Fibroblast of lung (primary cell): ENCODE results near the gene EHMT1.

Source experiments
- CTCF ChIP-seq, 2 donors: IDR thresholded peaks in 1 of 2; conservative IDR thresholded peaks in 1 of 2; 1 replicate in 1 of 2; 2 replicates in 1 of 2; pipeline ENCODE4 v1.5.1; 2011 to 2012; ENCODE audit warnings: low read length in 2 of 2, control low read depth in 1 of 2, inconsistent platforms in 1 of 2, low read depth in 1 of 2, mild to moderate bottlenecking in 1 of 2
- EZH2 ChIP-seq: IDR thresholded peaks from 2 replicates; pipeline ENCODE4 v1.5.1; 2012; ENCODE audit warnings: low read length, control low read depth, mild to moderate bottlenecking; ENCODE audit errors: missing control alignments

DNA sequence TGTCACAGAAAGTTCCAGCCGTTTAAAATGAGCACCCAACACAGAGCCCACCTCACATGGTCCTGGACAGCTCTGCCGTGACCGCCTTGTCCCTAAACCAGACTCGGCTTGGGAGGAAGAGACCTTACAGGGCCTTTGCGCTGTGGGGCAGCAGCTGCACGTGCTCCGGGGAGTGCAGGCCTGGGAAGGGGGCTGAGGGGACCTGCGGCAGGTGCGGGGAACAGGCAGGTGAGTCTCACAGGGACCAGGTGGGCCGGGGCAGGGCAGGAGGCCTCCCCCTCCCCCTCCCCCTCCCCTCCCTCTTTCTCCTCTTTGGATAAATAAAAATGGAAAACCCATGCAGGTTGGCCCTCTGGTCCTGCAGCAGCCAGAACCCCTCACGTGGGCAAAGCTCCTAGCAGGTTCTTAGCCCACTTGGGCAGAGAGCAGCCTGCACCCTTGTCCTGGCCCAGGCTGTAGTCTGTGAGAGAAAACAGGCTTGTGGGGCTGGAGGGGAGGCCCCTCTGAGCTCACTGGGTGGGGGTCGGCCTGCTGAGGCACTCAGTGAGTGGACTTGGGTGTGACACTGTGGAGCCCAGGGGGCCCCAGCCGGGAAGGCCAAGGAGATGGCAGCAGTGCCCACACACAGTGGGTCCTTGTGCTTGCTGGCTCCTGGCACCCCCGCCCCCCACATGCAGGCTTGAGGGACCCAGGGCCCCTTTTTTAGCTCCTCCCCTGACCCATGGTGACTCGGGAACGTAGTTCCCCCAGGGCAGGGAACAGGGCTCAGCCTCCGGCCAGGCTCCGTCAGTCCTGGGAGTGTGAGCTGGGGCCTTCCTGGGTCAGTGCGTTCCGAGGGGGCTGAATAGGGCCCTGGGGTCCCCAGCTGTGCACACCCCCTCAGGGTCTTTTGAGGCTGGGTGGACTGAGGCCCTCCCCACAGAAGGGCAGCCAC is 218.8 kb downstream of the EHMT1 start:
- TF ChIP-seq CTCF (conservative IDR thresholded peaks at IDR 0.05 in 1 of 2, IDR thresholded peaks at IDR 0.05 in 1 of 2; ENCODE audit: low read depth in 1 of 2, low read length in 2 of 2) (no peak), EZH2 (no peak)
